Left colon (tissue), 2 donors: Measurements from ENCODE around the gene ANKRD53. TPM values are rescaled to one million over a fixed set of nuclear protein-coding genes. Genes with fewer than 3 reads are reported as not detected.

Experiments
- total RNA-seq, 2 donors: library from RNA; stranded (reverse); fragmentation: NEBNext Ultra II Directional; extraction: Animal tissue kit (Norgen Biotek cat#: 25700); gene quantifications; one replicate each; pipeline ENCODE4 v1.2.1, GENCODE V29; 2021
- donor health status: DM: no; HTN: no; CAD: no.
- donor health status: DM: yes; HTN: yes; CAD: no.

The ANKRD53 gene
- total RNA-seq, 2 donors from 2014 or later: 0.61 to 0.70 TPM

Other genes with a start within 250 kb of the ANKRD53 start
- under 1 TPM; 0.21 to 0.61 TPM for gene ADD2, start 210.4 kb upstream of the ANKRD53 start, total RNA-seq
- gene FIGLA, start 188.0 kb upstream of the ANKRD53 start, total RNA-seq: not detected
- under 1 TPM in 1 of 2 donors, not detected in 1; 0.11 TPM for gene CLEC4F, start 158.0 kb upstream of the ANKRD53 start, total RNA-seq
- gene CD207, start 142.8 kb upstream of the ANKRD53 start, total RNA-seq: under 1 TPM in 1 of 2 donors, not detected in 1; 0.22 TPM
- not detected for gene VAX2, start 78.1 kb upstream of the ANKRD53 start, total RNA-seq
- not detected for gene ATP6V1B1, start 42.7 kb upstream of the ANKRD53 start, total RNA-seq
- gene TEX261, start 16.2 kb downstream of the ANKRD53 start, total RNA-seq: 10 to 100 TPM; 42.1 to 50.4 TPM
- gene NAGK, start 90.0 kb downstream of the ANKRD53 start, total RNA-seq: 10 to 100 TPM; 58.0 to 71.3 TPM
- gene MCEE, start 151.6 kb downstream of the ANKRD53 start, total RNA-seq: 10 to 100 TPM; 21.6 to 23.6 TPM
- 10 to 100 TPM; 18.8 to 22.9 TPM for gene MPHOSPH10, start 152.0 kb downstream of the ANKRD53 start, total RNA-seq
- gene PAIP2B, start 248.5 kb downstream of the ANKRD53 start, total RNA-seq: 1 to 10 TPM; 4.7 to 6.3 TPM